Measurements from ENCODE around the gene LAMTOR1.

The LAMTOR1 gene

GRCh38 chr11:72080326-72081183, 22.5 kb downstream of the LAMTOR1 start, which contains the start of the genes LRRC51 and NUMA1:
Gene LRRC51 (plus strand): TSS chr11:72080850. CDS start chr11:72089084, 8,234 bp downstream.
Gene NUMA1 (minus strand): TSS chr11:72080542. CDS start chr11:72035943, 44,599 bp downstream.
- DNase-seq: peak; percentile 100

GRCh38 chr11:72079819-72080325, 23.2 kb downstream of the LAMTOR1 start:
- DNase-seq: peak; percentile 72

GRCh38 chr11:72078477-72078876, 24.6 kb downstream of the LAMTOR1 start:
- no peak for DNase-seq

- no peak for DNase-seq
Observed at GRCh38 chr11:72075756-72076155, 27.3 kb downstream of the LAMTOR1 start.

GRCh38 chr11:72075109-72075508, 28.0 kb downstream of the LAMTOR1 start:
- DNase-seq: no peak

- no peak for DNase-seq
Observed at GRCh38 chr11:72072348-72072747, 30.7 kb downstream of the LAMTOR1 start.

- no peak for DNase-seq
Observed at GRCh38 chr11:72070491-72070890, 32.6 kb downstream of the LAMTOR1 start.

GRCh38 chr11:72069787-72070251, 33.3 kb downstream of the LAMTOR1 start:
- no peak for DNase-seq

GRCh38 chr11:72069200-72069599, 33.9 kb downstream of the LAMTOR1 start:
- DNase-seq: no peak

- DNase-seq: no peak
Observed at GRCh38 chr11:72067676-72068075, 35.4 kb downstream of the LAMTOR1 start.

GRCh38 chr11:72067266-72067665, 35.8 kb downstream of the LAMTOR1 start:
- DNase-seq: no peak

GRCh38 chr11:72066855-72067254, 36.2 kb downstream of the LAMTOR1 start:
- DNase-seq: no peak

GRCh38 chr11:72061739-72062396, 41.2 kb downstream of the LAMTOR1 start:
- DNase-seq: no peak

- DNase-seq: peak; percentile 82
Observed at GRCh38 chr11:72058416-72059034, 44.6 kb downstream of the LAMTOR1 start.

GRCh38 chr11:72048766-72049460, 54.2 kb downstream of the LAMTOR1 start:
- no peak for DNase-seq
